CD4-positive, CD25-positive, alpha-beta regulatory T cell (primary cell): ENCODE measurements around the gene CTSS. TPM values are rescaled to one million over a fixed set of nuclear protein-coding genes. Genes with fewer than 3 reads are reported as not detected.

ENCODE experiments used
- ATAC-seq, 2 donors: fragments of 150-1000 bp; cut with Tn5 transposase; one replicate each; pipeline ENCODE4 v1.10.0; 2021; ENCODE audit warnings: low read depth in 2 of 2, moderate number of reproducible peaks in 2 of 2, moderate library complexity in 1 of 2
- DNase-seq, 3 donors: peaks; one replicate each; pipeline versions ENCODE4 v3.0.0 to v3.0.0-alpha.2; 2012 to 2022; ENCODE audit warnings: mixed read lengths in 1 of 3
- H3K27ac ChIP-seq: one replicate; pipeline ENCODE4 v1.7.0; 2013; ENCODE audit warnings: mild to moderate bottlenecking, low read length; ENCODE audit not compliant: insufficient read depth, poor library complexity, severe bottlenecking
- H3K27me3 ChIP-seq: one replicate; pipeline ENCODE4 v1.7.0; 2013; ENCODE audit warnings: low read length; ENCODE audit not compliant: control insufficient read depth, insufficient read depth
- H3K36me3 ChIP-seq: one replicate; pipeline ENCODE4 v1.7.0; 2013; ENCODE audit warnings: mild to moderate bottlenecking, low read length, moderate library complexity; ENCODE audit not compliant: control insufficient read depth, insufficient read depth
- H3K4me1 ChIP-seq: 2 replicates; pipeline ENCODE4 v1.7.0; 2013; ENCODE audit warnings: mild to moderate bottlenecking, low read length; ENCODE audit not compliant: insufficient read depth, control insufficient read depth, poor library complexity, severe bottlenecking
- H3K4me3 ChIP-seq: one replicate; pipeline ENCODE4 v1.7.0; 2013; ENCODE audit warnings: low read depth, mild to moderate bottlenecking, low read length, moderate library complexity
- H3K9me3 ChIP-seq, 2 experiments: 1 replicate in 1 of 2; 2 replicates in 1 of 2; pipeline ENCODE4 v1.7.0; 2013; ENCODE audit warnings: low read length in 2 of 2, mild to moderate bottlenecking in 1 of 2, moderate library complexity in 1 of 2; ENCODE audit not compliant: control insufficient read depth in 2 of 2
- H3K27ac Mint-ChIP-seq, 3 donors: one replicate each; pipeline ENCODE4 v1.8.0; 2020 to 2022; ENCODE audit warnings: mild to moderate bottlenecking in 3 of 3, mixed read lengths in 3 of 3, moderate library complexity in 2 of 3
- H3K27me3 Mint-ChIP-seq: one replicate; pipeline ENCODE4 v1.8.0; 2022; ENCODE audit warnings: mild to moderate bottlenecking, mixed read lengths
- H3K36me3 Mint-ChIP-seq: one replicate; pipeline ENCODE4 v1.8.0; 2020; ENCODE audit warnings: mixed read lengths
- H3K4me1 Mint-ChIP-seq, 4 donors: one replicate each; pipeline ENCODE4 v1.8.0; 2020 to 2022; ENCODE audit warnings: mixed read lengths in 4 of 4, mild to moderate bottlenecking in 1 of 4
- H3K4me3 Mint-ChIP-seq, 4 donors: one replicate each; pipeline ENCODE4 v1.8.0; 2020 to 2022; ENCODE audit warnings: mild to moderate bottlenecking in 4 of 4, mixed read lengths in 4 of 4, moderate library complexity in 3 of 4
- H3K9me3 Mint-ChIP-seq, 7 donors: one replicate each; pipeline ENCODE4 v1.8.0; 2020 to 2022; ENCODE audit warnings: mixed read lengths in 7 of 7, mild to moderate bottlenecking in 3 of 7, moderate library complexity in 2 of 7
- polyA plus RNA-seq, 4 donors: library from polyadenylated mRNA; unstranded; fragments of 300-500 nt; fragmentation: Illumina TruSeq; gene quantifications; one replicate each; pipeline ENCODE4 v1.2.3, GENCODE V29; 2021
- total RNA-seq: library from RNA; stranded (reverse); gene quantifications from one replicate; pipeline ENCODE4 v1.2.3, GENCODE V29; 2022

The CTSS gene
- 114 TPM for total RNA-seq
- 100 to 1,000 TPM; 158 to 227 (median 205) TPM for polyA plus RNA-seq

DNA sequence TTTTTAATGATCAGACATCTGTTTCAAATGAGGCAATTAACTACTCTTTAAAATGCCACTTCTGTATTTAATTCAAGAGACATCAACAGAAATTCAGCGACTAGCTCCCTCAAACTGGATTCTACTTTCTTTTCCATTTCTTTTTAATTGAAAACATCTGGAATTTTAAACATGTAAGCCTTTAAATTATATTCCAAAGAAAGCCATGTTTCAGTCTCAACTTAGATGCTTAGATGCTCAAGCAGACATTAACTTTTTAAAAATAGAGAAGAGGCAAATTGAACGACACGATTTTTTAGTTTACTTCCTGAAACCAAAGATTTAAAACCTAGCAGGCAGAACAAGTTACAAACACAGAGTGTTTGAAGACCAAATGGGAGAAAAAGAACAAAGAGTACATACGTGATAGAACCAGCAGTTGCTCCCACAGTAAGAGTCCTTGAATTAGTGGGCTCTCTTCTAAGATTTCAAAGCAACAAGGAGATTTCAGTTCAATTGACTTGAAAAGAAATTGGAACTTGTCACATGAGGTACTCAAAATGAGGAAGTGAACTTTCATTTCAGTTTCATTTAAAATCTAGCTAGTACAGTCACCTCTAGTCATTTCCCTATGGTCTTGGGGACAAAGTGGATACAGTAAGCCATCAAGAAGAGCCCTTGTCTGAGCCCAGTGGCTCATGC is at the start of gene CTSS:
Gene CTSS (minus strand): TSS at position 483 of the 681 bp plus-strand sequence. CDS start 1,015 bp downstream, outside the sequence.
- peaks cover 2% of the 10 kb centered on the region for H3K36me3 ChIP-seq
- H3K27ac ChIP-seq = peak within 1 kb of the TSS; percentile 72
- Mint-ChIP-seq H3K27me3 (no peaks in the 10 kb centered on the region), H3K4me1 (peaks cover 26 to 59% (median 36%) of the 10 kb centered on the region in 4 donors), H3K36me3 (peaks cover 23% of the 10 kb centered on the region), H3K27ac (peak within 1 kb of the TSS; percentile 96 to 98 (median 96)), H3K9me3 (no peaks in the 10 kb centered on the region), H3K4me3 (peak within 1 kb of the TSS; percentile 91 to 99 (median 94))
- no peaks in the 10 kb centered on the region for H3K27me3 ChIP-seq
- H3K9me3 ChIP-seq = no peaks in the 10 kb centered on the region
- DNase-seq (peak in 2 of 3 donors; percentile 51 to 75), ATAC-seq (peak; percentile 82 to 83)
- H3K4me1 ChIP-seq = peaks cover 33% of the 10 kb centered on the region
- H3K4me3 ChIP-seq = peak within 1 kb of the TSS; percentile 93

DNA sequence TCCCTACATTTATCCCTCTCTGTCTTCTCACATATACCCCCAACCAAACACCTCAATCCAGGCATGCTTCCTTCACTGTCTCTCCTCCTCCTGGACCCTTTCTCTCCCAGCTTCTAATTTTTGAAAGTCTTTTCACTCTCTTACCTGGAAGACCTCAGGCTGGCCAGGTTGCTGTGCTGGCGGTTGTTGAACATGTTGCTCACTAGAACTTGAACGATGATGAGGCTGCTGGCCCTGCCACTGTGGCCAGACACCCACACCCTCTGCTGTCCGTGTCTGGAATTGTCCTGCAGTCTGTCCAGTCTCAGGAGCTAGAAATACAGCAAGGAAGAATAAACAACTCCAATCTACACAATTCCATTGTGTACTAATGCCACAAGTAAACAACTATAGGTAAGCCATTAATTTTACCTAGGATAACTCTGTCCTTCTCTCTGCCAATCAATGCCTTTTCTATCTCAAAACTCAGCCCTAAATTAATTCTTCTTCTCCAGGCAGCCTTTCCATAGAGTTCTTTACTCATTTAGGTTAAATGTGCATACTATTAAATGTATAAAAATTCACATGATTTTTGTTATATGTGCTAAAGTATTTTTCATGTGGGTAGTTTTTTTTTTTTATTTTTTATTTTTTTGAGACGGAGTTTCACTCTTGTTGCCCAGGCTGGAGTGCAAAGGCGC is 47.6 kb upstream of the CTSS start:
- Mint-ChIP-seq H3K36me3 (peaks cover 22% of the 10 kb centered on the region), H3K4me1 (peaks cover 0 to 1% (median 0%) of the 10 kb centered on the region in 4 donors), H3K27ac (no peak overlapping the region), H3K27me3 (no peaks in the 10 kb centered on the region), H3K4me3 (no peak overlapping the region), H3K9me3 (no peaks in the 10 kb centered on the region)
- Histone ChIP-seq H3K4me1 (no peaks in the 10 kb centered on the region), H3K4me3 (no peak overlapping the region), H3K9me3 (no peaks in the 10 kb centered on the region), H3K27me3 (no peaks in the 10 kb centered on the region), H3K36me3 (peaks cover 57% of the 10 kb centered on the region), H3K27ac (no peak overlapping the region)
- DNase-seq = no peak
- no peak for ATAC-seq

DNA sequence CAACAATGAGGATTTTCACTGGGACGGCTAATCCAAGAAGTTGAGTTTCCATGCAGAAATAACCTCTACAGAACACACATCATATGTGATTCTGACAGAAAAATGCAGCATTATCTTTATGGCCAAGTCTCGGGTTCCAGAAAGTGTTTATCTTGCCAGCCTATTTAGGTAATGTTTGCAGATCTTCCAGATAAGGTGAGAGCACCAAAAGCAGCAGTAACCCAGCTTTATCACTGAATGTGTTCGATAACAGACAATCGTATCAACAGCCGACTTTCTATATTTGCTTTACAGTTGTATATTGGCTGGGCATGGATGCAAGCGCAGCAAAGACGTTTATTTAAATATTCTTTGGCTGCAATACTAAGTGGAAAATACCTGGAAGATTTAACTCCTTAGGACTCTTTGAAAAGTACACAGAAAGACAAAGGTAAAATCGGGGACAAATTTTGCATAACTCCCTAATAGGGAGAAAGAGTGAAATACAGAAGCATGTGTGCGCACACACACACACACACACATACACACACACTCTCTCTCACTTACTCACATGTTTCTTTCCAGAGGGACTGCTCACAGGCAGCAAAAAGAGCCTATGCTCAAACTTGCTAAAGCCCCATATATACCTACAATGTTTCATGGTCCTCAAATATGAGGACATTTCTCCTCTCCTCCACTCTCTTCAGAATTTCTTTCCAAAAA is 45.5 kb upstream of the CTSS start:
- Histone ChIP-seq H3K27ac (no peak overlapping the region), H3K4me3 (no peak overlapping the region), H3K9me3 (no peaks in the 10 kb centered on the region), H3K27me3 (no peaks in the 10 kb centered on the region), H3K36me3 (peaks cover 39% of the 10 kb centered on the region), H3K4me1 (no peaks in the 10 kb centered on the region)
- H3K9me3 Mint-ChIP-seq = no peaks in the 10 kb centered on the region
- H3K4me1 Mint-ChIP-seq = peaks cover 0 to 14% (median 4%) of the 10 kb centered on the region in 4 donors
- peaks cover 12% of the 10 kb centered on the region for H3K36me3 Mint-ChIP-seq
- no peak for ATAC-seq
- no peaks in the 10 kb centered on the region for H3K27me3 Mint-ChIP-seq
- no peak overlapping the region for H3K27ac Mint-ChIP-seq
- DNase-seq = no peak
- no peak overlapping the region for H3K4me3 Mint-ChIP-seq

DNA sequence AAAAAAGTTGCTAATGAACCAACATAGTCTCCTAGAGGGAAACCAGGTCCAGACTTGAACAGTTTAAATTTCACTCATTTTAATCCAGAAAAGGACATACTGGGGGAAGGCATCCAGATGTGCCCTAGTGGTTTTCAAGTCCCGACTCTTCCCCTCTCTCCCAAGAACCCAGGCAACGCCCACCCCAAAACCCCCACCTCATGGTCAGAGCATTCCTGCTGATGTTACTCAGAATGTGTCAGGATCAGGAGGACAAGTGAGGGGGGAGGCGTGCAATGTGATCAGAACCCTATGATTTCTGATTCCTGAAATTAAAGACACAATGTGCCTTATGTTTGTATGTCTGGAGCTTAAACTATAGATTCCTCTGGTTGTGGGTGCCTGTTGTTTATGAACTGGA is 44.1 kb upstream of the CTSS start:
- Histone ChIP-seq H3K36me3 (peaks cover 31% of the 10 kb centered on the region), H3K27me3 (no peaks in the 10 kb centered on the region), H3K27ac (no peak overlapping the region), H3K4me3 (no peak overlapping the region), H3K4me1 (no peaks in the 10 kb centered on the region), H3K9me3 (no peaks in the 10 kb centered on the region)
- no peaks in the 10 kb centered on the region for H3K9me3 Mint-ChIP-seq
- DNase-seq (no peak), ATAC-seq (no peak)
- no peak overlapping the region for H3K4me3 Mint-ChIP-seq
- H3K27me3 Mint-ChIP-seq = no peaks in the 10 kb centered on the region
- H3K27ac Mint-ChIP-seq = no peak overlapping the region
- peaks cover 0 to 14% (median 4%) of the 10 kb centered on the region in 4 donors for H3K4me1 Mint-ChIP-seq
- H3K36me3 Mint-ChIP-seq = peaks cover 8% of the 10 kb centered on the region

DNA sequence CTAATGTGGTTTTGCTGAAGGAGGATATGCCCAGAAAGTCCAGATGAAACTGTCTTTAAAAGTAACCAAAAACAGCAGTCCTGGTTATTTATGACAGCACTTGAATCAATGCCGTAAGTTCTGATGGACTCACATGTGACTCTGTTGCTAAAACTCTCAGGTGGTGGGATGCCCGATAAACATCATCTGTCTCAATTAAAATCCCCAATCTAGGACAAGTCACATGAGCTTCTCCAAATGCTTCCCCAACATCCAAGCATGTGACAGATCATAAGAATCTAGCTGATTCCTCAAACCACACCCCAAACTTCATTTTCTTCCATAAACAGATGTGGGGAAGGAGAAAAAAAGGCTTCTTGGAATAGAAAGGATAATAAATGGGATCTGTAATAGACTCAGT is 43.3 kb upstream of the CTSS start:
- Mint-ChIP-seq H3K4me3 (no peak overlapping the region), H3K27ac (peak overlapping the region in 1 of 3 donors; percentile 27)
- H3K36me3 ChIP-seq = peaks cover 27% of the 10 kb centered on the region

DNA sequence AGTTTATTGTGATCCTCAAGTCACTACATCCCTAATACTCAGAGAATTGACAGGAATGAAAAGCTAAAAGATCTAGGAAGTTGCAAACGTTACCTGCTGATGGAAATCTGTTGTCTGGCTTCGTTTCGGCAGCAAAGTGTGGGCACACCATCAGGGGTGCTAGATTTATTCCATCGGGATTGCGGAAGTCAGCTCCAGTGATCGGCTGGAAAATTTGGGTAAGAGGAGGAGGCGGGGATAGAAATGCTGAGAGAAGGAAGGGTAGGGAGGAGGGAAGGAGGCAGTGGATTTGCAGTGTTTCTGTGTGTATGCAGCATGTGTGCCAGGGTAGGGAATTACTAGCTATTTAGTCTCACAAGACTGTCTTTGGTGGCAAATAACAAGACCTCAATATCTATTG is 42.5 kb upstream of the CTSS start, which contains the start of gene CTSK:
Gene CTSK (minus strand): TSS at position 140 of the 400 bp plus-strand sequence. CDS start 1,455 bp downstream, outside the sequence.
- Mint-ChIP-seq H3K27me3 (no peaks in the 10 kb centered on the region), H3K4me3 (no peak within 1 kb of the TSS), H3K36me3 (peaks cover 9% of the 10 kb centered on the region), H3K27ac (peak within 1 kb of the TSS in 2 of 3 donors; percentile 6 to 64), H3K9me3 (no peaks in the 10 kb centered on the region), H3K4me1 (peaks cover 0 to 14% (median 4%) of the 10 kb centered on the region in 4 donors)
- Histone ChIP-seq H3K27ac (no peak within 1 kb of the TSS), H3K4me3 (no peak within 1 kb of the TSS), H3K27me3 (no peaks in the 10 kb centered on the region), H3K36me3 (peaks cover 21% of the 10 kb centered on the region), H3K9me3 (no peaks in the 10 kb centered on the region), H3K4me1 (no peaks in the 10 kb centered on the region)
- DNase-seq (no peak), ATAC-seq (no peak)

More for the DNA sequence above, 43.3 kb upstream of the CTSS start:
- Mint-ChIP-seq H3K36me3 (peaks cover 6% of the 10 kb centered on the region), H3K4me1 (peaks cover 0 to 14% (median 4%) of the 10 kb centered on the region in 4 donors), H3K9me3 (no peaks in the 10 kb centered on the region), H3K27me3 (no peaks in the 10 kb centered on the region)
- H3K27ac ChIP-seq = no peak overlapping the region
- H3K9me3 ChIP-seq = no peaks in the 10 kb centered on the region
- no peaks in the 10 kb centered on the region for H3K4me1 ChIP-seq
- DNase-seq = no peak
- H3K4me3 ChIP-seq = no peak overlapping the region
- no peak for ATAC-seq
- no peaks in the 10 kb centered on the region for H3K27me3 ChIP-seq

DNA sequence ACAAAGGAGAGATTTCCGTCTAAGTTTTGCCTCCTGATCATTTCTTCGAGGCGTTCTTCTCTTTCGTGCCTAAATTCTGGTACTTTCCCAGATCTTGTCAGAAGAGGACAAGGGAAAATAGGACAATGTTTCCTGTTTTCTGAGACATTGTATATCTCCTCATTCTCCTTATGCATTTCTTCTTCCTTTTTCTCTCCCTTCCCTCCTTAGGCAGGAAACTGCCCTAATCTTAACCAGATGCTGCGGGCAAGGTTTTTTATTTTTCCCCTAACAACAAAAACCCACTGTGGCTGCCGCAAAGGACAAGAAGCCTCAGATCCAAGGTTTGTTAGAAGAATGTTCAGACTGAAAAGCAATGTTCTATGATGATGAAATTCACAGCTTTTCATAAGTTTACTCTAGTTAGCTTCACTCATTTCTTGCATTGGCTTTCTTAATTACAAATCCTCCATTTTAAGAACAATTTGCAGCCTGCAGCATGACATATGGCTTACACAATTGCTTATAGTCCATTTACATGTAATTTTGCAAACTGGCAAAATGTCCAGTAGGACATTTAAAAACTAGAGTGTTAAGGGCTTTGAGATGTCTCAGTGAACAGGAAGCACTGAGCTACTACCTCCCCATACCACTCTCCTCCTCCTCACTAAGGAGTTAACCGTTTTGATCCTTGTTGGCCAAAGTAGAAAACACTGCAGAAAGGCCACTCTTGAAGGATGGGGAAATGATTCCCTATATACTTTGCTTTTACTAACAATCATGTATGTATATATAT is 41.9 kb upstream of the CTSS start:
- Mint-ChIP-seq H3K9me3 (no peaks in the 10 kb centered on the region), H3K36me3 (peaks cover 9% of the 10 kb centered on the region), H3K27ac (peak overlapping the region in 1 of 3 donors; percentile 64), H3K27me3 (no peaks in the 10 kb centered on the region), H3K4me1 (peaks cover 0 to 14% (median 4%) of the 10 kb centered on the region in 4 donors), H3K4me3 (no peak overlapping the region)
- Histone ChIP-seq H3K4me3 (no peak overlapping the region), H3K27ac (no peak overlapping the region), H3K27me3 (no peaks in the 10 kb centered on the region), H3K36me3 (peaks cover 15% of the 10 kb centered on the region), H3K9me3 (no peaks in the 10 kb centered on the region), H3K4me1 (no peaks in the 10 kb centered on the region)
- ATAC-seq (no peak), DNase-seq (peak in 1 of 3 donors; percentile 12)
